ENCODE data around the gene KCNJ15.
A peak's percentile ranks its signal among the peaks of the same experiment; 100 is the strongest.
"Not testable (repeated sequence)": the region's sequence is repeated elsewhere in the genome, so short reads cannot be mapped to it uniquely, and the experiment has no call there.

The KCNJ15 gene

GRCh38 chr21:38228537-38228936, 28.3 kb upstream of the KCNJ15 start:
- Histone ChIP-seq H3K27ac (ENCODE audit: low read depth, low read length) (peak overlapping the region; percentile 73), H3K9me3 (ENCODE audit: control insufficient read depth, insufficient read depth, low read length) (peaks cover 80% of the 10 kb centered on the region), H3K4me3 (ENCODE audit: low read depth, low read length) (0 out of 2 replicates have a peak overlapping the region, but pooled peaks have one; percentile 34), H3K4me1 (ENCODE audit: control insufficient read depth, insufficient read depth, low read length) (peaks cover 10% of the 10 kb centered on the region; the same call in 1 of the 2 replicates), H3K27me3 (ENCODE audit: control insufficient read depth, insufficient read depth, low read length) (no peaks in the 10 kb centered on the region), H3K36me3 (ENCODE audit: control insufficient read depth, insufficient read depth, low read length) (no peaks in the 10 kb centered on the region), H3K9ac (ENCODE audit: low read depth, low read length) (no peak overlapping the region)

- no peak overlapping the region for H3K27ac ChIP-seq (ENCODE audit: low read depth, low read length)
Observed at GRCh38 chr21:38229260-38229877, 27.4 kb upstream of the KCNJ15 start.

GRCh38 chr21:38234395-38235142, 22.2 kb upstream of the KCNJ15 start:
- Histone ChIP-seq H3K36me3 (ENCODE audit: control insufficient read depth, insufficient read depth, low read length) (no peaks in the 10 kb centered on the region), H3K9ac (ENCODE audit: low read depth, low read length) (no peak overlapping the region), H3K27ac (ENCODE audit: low read depth, low read length) (no peak overlapping the region)

More at GRCh38 chr21:38229260-38229877, 27.4 kb upstream of the KCNJ15 start:
- Histone ChIP-seq H3K4me3 (ENCODE audit: low read depth, low read length) (peak overlapping the region; percentile 21; the same call in 1 of the 2 replicates), H3K27me3 (ENCODE audit: control insufficient read depth, insufficient read depth, low read length) (no peaks in the 10 kb centered on the region), H3K9ac (ENCODE audit: low read depth, low read length) (no peak overlapping the region), H3K9me3 (ENCODE audit: control insufficient read depth, insufficient read depth, low read length) (peaks cover 73% of the 10 kb centered on the region), H3K36me3 (ENCODE audit: control insufficient read depth, insufficient read depth, low read length) (no peaks in the 10 kb centered on the region), H3K4me1 (ENCODE audit: control insufficient read depth, insufficient read depth, low read length) (peaks cover 10% of the 10 kb centered on the region; the same call in 1 of the 2 replicates)

DNA sequence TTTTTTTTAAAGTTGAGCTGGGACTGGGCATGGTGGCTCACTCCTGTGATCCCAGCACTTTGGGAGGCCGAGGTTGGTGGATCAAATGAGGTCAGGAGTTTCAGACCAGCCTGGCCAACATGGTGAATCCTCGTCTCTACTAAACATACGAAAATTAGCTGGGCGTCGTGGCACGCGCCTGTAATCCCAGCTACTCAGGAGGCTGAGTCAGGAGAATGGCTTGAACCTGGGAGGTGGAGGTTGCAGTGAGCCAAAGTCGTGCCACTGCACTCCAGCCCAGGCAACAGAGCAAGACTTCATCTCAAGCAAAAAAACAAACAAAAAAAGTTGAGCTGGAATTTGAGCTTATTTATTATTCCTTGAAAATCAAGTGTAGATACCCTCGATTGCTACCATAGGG, 21.5 kb upstream of the KCNJ15 start:
- H3K9me3 ChIP-seq (ENCODE audit: control insufficient read depth, insufficient read depth, low read length), result peaks cover 18% of the 10 kb centered on the region
- not testable (repeated sequence) for H3K4me1 ChIP-seq (ENCODE audit: control insufficient read depth, insufficient read depth, low read length); H3K9ac ChIP-seq (ENCODE audit: low read depth, low read length)

More at GRCh38 chr21:38234395-38235142, 22.2 kb upstream of the KCNJ15 start:
- no peak overlapping the region for H3K4me3 ChIP-seq (ENCODE audit: low read depth, low read length)
- no peaks in the 10 kb centered on the region for H3K4me1 ChIP-seq (ENCODE audit: control insufficient read depth, insufficient read depth, low read length)
- H3K27me3 ChIP-seq (ENCODE audit: control insufficient read depth, insufficient read depth, low read length), result no peaks in the 10 kb centered on the region
- H3K9me3 ChIP-seq (ENCODE audit: control insufficient read depth, insufficient read depth, low read length), result peaks cover 25% of the 10 kb centered on the region

GRCh38 chr21:38236232-38236631, 20.6 kb upstream of the KCNJ15 start:
- Histone ChIP-seq H3K27me3 (ENCODE audit: control insufficient read depth, insufficient read depth, low read length) (no peaks in the 10 kb centered on the region), H3K4me1 (ENCODE audit: control insufficient read depth, insufficient read depth, low read length) (no peaks in the 10 kb centered on the region), H3K9me3 (ENCODE audit: control insufficient read depth, insufficient read depth, low read length) (peaks cover 8% of the 10 kb centered on the region), H3K4me3 (ENCODE audit: low read depth, low read length) (no peak overlapping the region), H3K9ac (ENCODE audit: low read depth, low read length) (no peak overlapping the region), H3K36me3 (ENCODE audit: control insufficient read depth, insufficient read depth, low read length) (no peaks in the 10 kb centered on the region), H3K27ac (ENCODE audit: low read depth, low read length) (no peak overlapping the region)

More for the DNA sequence above, 21.5 kb upstream of the KCNJ15 start:
- H3K27ac ChIP-seq (ENCODE audit: low read depth, low read length); H3K36me3 ChIP-seq (ENCODE audit: control insufficient read depth, insufficient read depth, low read length); H3K4me3 ChIP-seq (ENCODE audit: low read depth, low read length); H3K27me3 ChIP-seq (ENCODE audit: control insufficient read depth, insufficient read depth, low read length): not testable (repeated sequence)

DNA sequence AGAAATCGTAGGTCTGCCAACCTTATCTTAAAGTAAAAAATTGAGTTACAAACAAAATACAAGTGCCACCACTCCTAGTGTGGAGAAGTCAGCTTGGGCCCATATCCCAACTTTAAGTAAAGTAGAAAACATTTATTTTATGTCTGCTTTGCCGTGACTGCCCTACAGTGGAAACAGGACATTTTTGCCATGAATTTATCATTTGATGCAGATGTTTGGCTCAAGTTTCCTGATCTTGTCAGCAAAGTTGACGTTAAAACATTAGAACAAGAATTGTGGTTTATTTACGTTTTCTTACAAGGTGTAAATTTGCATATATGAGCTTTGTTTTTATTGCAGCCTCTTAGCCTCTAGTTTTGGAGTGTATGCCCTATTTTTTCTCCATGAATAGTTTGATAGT, 17.1 kb upstream of the KCNJ15 start:
- Histone ChIP-seq H3K27ac (ENCODE audit: low read depth, low read length) (no peak overlapping the region), H3K4me1 (ENCODE audit: control insufficient read depth, insufficient read depth, low read length) (no peaks in the 10 kb centered on the region), H3K9me3 (ENCODE audit: control insufficient read depth, insufficient read depth, low read length) (no peaks in the 10 kb centered on the region), H3K9ac (ENCODE audit: low read depth, low read length) (no peak overlapping the region), H3K36me3 (ENCODE audit: control insufficient read depth, insufficient read depth, low read length) (no peaks in the 10 kb centered on the region), H3K4me3 (ENCODE audit: low read depth, low read length) (no peak overlapping the region), H3K27me3 (ENCODE audit: control insufficient read depth, insufficient read depth, low read length) (no peaks in the 10 kb centered on the region)

DNA sequence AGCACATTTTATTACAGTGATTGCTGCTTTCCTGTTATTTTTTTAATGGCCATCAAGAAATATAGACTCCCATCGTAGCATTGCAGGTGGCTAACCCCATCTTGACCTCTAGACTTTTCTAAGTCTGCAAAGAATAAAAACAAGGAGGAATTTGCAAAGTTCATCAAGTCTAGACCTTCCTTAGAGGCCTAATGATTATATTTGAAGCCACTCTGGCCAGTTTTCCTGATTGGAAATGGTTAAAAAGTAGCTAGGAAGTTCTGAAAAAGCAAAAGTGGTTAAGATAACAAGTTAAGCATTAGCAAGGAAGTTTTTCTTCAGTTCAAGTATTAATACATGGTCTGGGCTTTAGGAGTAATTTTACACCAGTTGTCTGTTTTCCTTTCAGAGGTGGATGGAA, 16.7 kb upstream of the KCNJ15 start:
- no peaks in the 10 kb centered on the region for H3K4me1 ChIP-seq (ENCODE audit: control insufficient read depth, insufficient read depth, low read length)
- H3K36me3 ChIP-seq (ENCODE audit: control insufficient read depth, insufficient read depth, low read length), result no peaks in the 10 kb centered on the region
- no peaks in the 10 kb centered on the region for H3K9me3 ChIP-seq (ENCODE audit: control insufficient read depth, insufficient read depth, low read length)
- H3K4me3 ChIP-seq (ENCODE audit: low read depth, low read length), result no peak overlapping the region
- no peak overlapping the region for H3K9ac ChIP-seq (ENCODE audit: low read depth, low read length)
- H3K27ac ChIP-seq (ENCODE audit: low read depth, low read length), result no peak overlapping the region
- no peaks in the 10 kb centered on the region for H3K27me3 ChIP-seq (ENCODE audit: control insufficient read depth, insufficient read depth, low read length)

DNA sequence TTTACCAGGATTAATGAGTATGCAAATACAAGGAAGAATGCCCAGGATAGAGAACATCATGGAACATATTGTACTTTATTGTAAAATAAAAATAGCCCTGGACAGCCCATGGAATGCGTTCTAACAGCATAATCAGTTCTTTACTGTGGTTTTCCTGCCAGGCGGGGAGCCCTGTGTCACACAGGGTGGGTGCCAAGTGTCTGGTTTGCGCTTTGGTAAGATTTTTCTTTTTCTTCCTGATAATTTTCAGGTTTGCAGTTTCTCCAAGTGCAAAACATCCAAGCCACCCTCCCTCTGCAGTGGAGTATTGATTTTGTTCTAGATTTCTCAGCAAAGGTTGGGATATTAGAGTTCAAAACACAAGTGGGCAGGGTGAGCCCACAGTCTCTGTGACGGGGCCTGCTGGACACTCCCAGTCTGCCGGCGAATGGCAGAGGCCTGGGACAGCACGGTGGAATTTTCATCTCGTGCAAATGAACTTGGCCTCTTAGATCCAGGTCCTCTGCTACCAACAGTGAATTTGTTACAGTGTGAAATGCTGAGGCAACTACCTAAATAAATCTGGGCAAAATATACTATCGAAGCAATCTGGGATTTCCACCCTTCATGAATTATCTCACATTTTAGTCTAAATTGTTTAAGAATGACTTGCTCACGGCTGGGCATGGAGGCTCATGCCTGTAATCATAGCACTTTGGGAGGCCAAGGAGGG, 15.6 kb upstream of the KCNJ15 start:
- no peaks in the 10 kb centered on the region for H3K9me3 ChIP-seq (ENCODE audit: control insufficient read depth, insufficient read depth, low read length)
- H3K4me3 ChIP-seq (ENCODE audit: low read depth, low read length), result no peak overlapping the region
- H3K36me3 ChIP-seq (ENCODE audit: control insufficient read depth, insufficient read depth, low read length), result no peaks in the 10 kb centered on the region
- H3K27me3 ChIP-seq (ENCODE audit: control insufficient read depth, insufficient read depth, low read length), result no peaks in the 10 kb centered on the region
- no peak overlapping the region for H3K9ac ChIP-seq (ENCODE audit: low read depth, low read length)
- H3K4me1 ChIP-seq (ENCODE audit: control insufficient read depth, insufficient read depth, low read length), result no peaks in the 10 kb centered on the region
- H3K27ac ChIP-seq (ENCODE audit: low read depth, low read length), result no peak overlapping the region

DNA sequence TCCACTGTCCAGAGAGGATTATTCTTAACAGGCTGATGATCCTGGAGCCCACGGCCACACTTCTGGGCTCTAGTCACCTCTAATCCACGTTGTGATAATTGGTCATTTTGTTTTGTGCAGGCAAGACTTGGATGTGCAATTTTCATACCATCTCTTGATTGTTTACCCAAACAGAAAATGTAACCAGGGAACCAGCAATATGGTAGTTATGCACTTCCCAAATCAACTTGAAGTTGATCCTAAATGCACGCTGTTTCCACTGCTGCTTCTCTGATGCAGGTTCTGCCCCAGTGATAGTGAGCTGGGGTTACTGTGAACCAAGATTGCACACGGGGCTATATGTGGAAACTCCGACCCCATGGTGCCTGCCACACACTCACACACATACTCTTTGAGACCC, 14.7 kb upstream of the KCNJ15 start:
- no peak overlapping the region for H3K27ac ChIP-seq (ENCODE audit: low read depth, low read length)
- no peak overlapping the region for H3K4me3 ChIP-seq (ENCODE audit: low read depth, low read length)
- H3K9ac ChIP-seq (ENCODE audit: low read depth, low read length), result no peak overlapping the region
- no peaks in the 10 kb centered on the region for H3K9me3 ChIP-seq (ENCODE audit: control insufficient read depth, insufficient read depth, low read length)
- H3K4me1 ChIP-seq (ENCODE audit: control insufficient read depth, insufficient read depth, low read length), result no peaks in the 10 kb centered on the region
- no peaks in the 10 kb centered on the region for H3K36me3 ChIP-seq (ENCODE audit: control insufficient read depth, insufficient read depth, low read length)
- no peaks in the 10 kb centered on the region for H3K27me3 ChIP-seq (ENCODE audit: control insufficient read depth, insufficient read depth, low read length)

DNA sequence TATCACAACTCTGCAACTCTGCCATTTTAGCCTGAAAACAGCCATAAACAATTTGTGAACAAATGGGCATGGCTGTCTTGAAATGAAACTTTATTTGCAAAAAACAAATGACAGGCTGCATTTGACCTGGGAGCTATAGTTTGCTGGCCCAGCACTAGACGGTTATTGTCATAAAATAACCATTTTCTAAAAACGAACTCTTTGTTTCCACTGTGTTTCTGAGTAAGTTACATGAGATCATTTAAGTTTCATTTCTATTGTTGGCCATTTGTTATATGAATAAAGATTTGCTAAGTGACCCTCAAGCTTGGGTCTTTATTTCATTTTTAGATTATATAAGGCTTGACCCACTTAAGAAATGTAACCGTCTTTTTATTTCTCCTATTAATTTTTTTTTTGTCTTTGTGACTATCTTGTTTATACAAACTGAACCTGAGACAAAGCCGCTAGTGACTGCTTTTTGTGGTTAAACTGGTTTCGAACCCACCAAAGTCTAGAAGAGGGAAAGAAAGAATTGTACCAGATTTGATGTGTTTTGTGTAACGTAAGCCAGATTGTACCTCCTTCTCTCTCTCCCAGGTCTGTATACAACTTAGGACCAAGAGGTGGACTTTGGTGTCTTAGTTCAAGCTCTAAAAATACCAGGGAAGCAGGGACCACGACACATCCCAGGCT, 12.9 kb upstream of the KCNJ15 start:
- H3K27ac ChIP-seq (ENCODE audit: low read depth, low read length), result no peak overlapping the region
- H3K9ac ChIP-seq (ENCODE audit: low read depth, low read length), result no peak overlapping the region
- H3K4me3 ChIP-seq (ENCODE audit: low read depth, low read length), result no peak overlapping the region

More for the DNA sequence above, 12.9 kb upstream of the KCNJ15 start:
- H3K27me3 ChIP-seq (ENCODE audit: control insufficient read depth, insufficient read depth, low read length), result no peaks in the 10 kb centered on the region
- H3K4me1 ChIP-seq (ENCODE audit: control insufficient read depth, insufficient read depth, low read length), result no peaks in the 10 kb centered on the region
- no peaks in the 10 kb centered on the region for H3K9me3 ChIP-seq (ENCODE audit: control insufficient read depth, insufficient read depth, low read length)
- H3K36me3 ChIP-seq (ENCODE audit: control insufficient read depth, insufficient read depth, low read length), result no peaks in the 10 kb centered on the region
